GM12892 (cell line): ENCODE measurements around the gene DLG2.

Experiments
- POLR2A ChIP-seq: IDR thresholded peaks from 2 replicates; pipeline ENCODE4 v1.6.1; 2011; ENCODE audit warnings: low read depth, low read length, control low read depth
- POLR2AphosphoS5 ChIP-seq: IDR thresholded peaks from 2 replicates; pipeline ENCODE4 v1.6.1; 2011; ENCODE audit warnings: low read depth, low read length, control low read depth
- TAF1 ChIP-seq: IDR thresholded peaks from 2 replicates; pipeline ENCODE4 v1.6.1; 2011; ENCODE audit warnings: low read depth, mild to moderate bottlenecking, control low read depth, low read length, borderline replicate concordance

DNA sequence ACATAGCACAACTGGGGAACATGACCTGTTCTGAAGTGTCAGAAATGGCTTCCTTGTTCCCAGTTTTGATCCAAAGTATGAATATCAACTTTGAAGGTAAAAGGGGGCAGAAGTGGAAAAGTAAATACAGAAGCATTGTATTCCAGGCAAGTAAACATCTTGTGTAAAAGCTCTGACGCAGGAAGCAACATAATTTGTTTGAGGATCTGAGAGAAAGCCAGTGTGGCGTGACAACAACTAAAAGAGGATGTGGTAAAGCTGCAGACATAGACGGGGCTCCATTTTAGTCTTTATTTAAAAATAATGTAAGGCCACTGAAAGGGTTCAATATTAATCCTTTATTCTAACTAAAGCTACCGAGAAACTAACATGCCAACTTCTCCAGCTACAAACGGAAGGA lies 310.2 kb downstream of the DLG2 start:
- TF ChIP-seq POLR2A, result no peak
- TF ChIP-seq POLR2AphosphoS5, result no peak
- no peak for TF ChIP-seq TAF1
